K562 (cell line): Measurements from ENCODE around the gene TTC9C. TPM values are rescaled to one million over a fixed set of nuclear protein-coding genes. Genes with fewer than 3 reads are reported as not detected.
A peak's percentile ranks its signal among the peaks of the same experiment; 100 is the strongest.

Experiments
- BRF1 ChIP-seq: IDR thresholded peaks from 3 replicates; pipeline ENCODE4 v1.6.1; 2011; ENCODE audit warnings: borderline replicate concordance, mild to moderate bottlenecking; ENCODE audit not compliant: insufficient read length; ENCODE audit errors: extremely low read depth
- FOXJ3 ChIP-seq: sonication (generic); formaldehyde crosslinking; IDR thresholded peaks from 2 replicates; pipeline ENCODE4 v1.4.0; 2020; ENCODE audit warnings: mild to moderate bottlenecking, missing genetic modification reagents
- MEF2D ChIP-seq: conservative IDR thresholded peaks from 2 replicates; pipeline ENCODE4 v1.6.1; 2016; ENCODE audit warnings: low read depth, missing genetic modification characterization, missing compliant biosample characterization
- NR2C2 ChIP-seq, 2 experiments: fragments of 200-800 bp in 1 of 2; sonication (Bioruptor generic) in 1 of 2; sonication (generic) in 1 of 2; formaldehyde crosslinking in 1 of 2; IDR thresholded peaks; 2 replicates each; pipeline versions ENCODE4 v1.6.1 to v1.8.0; 2016 to 2022; ENCODE audit warnings: mild to moderate bottlenecking in 1 of 2, missing compliant biosample characterization in 1 of 2, missing genetic modification characterization in 1 of 2, missing genetic modification reagents in 1 of 2
- TEAD4 ChIP-seq, 2 experiments: sonication (generic) in 1 of 2; formaldehyde crosslinking in 1 of 2; IDR thresholded peaks; 2 replicates each; pipeline versions ENCODE4 v1.6.1 to v1.8.0; 2012 to 2022; ENCODE audit warnings: borderline replicate concordance in 1 of 2, inconsistent platforms in 1 of 2, low read length in 1 of 2, mild to moderate bottlenecking in 1 of 2, missing genetic modification reagents in 1 of 2
- ZC3H4 ChIP-seq: sonication (generic); formaldehyde crosslinking; IDR thresholded peaks from 2 replicates; pipeline ENCODE4 v1.9.0; 2021; ENCODE audit warnings: missing genetic modification reagents, borderline replicate concordance
- ZKSCAN3 ChIP-seq: fragments of 250-450 bp; sonication (Bioruptor Pico); IDR thresholded peaks from 2 replicates; pipeline ENCODE4 v1.4.0; 2020
- ZNF174 ChIP-seq: fragments of 250-450 bp; sonication (Bioruptor Pico); IDR thresholded peaks from 2 replicates; pipeline ENCODE4 v1.4.0; 2020; ENCODE audit warnings: mild to moderate bottlenecking
- ZNF253 ChIP-seq: fragments of 250-450 bp; sonication (Bioruptor Pico); conservative IDR thresholded peaks from 2 replicates; pipeline ENCODE4 v1.6.1; 2021; ENCODE audit warnings: mild to moderate bottlenecking
- polyA plus RNA-seq, 8 experiments: library from polyadenylated mRNA; depleted of rRNA in 4 of 8; stranded (reverse) in 5 of 8; unstranded in 3 of 8; fragments of >200 nt; fragmentation: Nextera tagmentation in 2 of 8; fragmentation: Illumina TruSeq in 1 of 8; extraction: Ambion mirVana in 2 of 8; extraction: Trizol in 1 of 8; gene quantifications; 2 replicates each; pipeline versions ENCODE4 v1.2.1 to v1.2.3, GENCODE V29; 2011 to 2014; ENCODE audit warnings: inconsistent platforms in 1 of 8, missing spikeins in 1 of 8
- total RNA-seq, 7 experiments: library from RNA; depleted of rRNA in 6 of 7; stranded (reverse); fragments of >200 nt in 6 of 7; fragmentation: Illumina TruSeq in 2 of 7; extraction: Trizol in 2 of 7; gene quantifications; 2 replicates each; pipeline versions ENCODE4 v1.2.1 to v1.2.3, GENCODE V29; 2011 to 2021; ENCODE audit warnings: low replicate concordance in 1 of 7
- TF ChIP-seq, protein P1 (sequence below): fragments of 150-350 bp; IDR thresholded peaks from 2 replicates; pipeline ENCODE4 v1.6.1; 2014; ENCODE audit warnings: low read depth, mild to moderate bottlenecking, low read length, borderline replicate concordance
- TF ChIP-seq, protein P2 (sequence below): fragments of 450-650 bp; IDR thresholded peaks from 2 replicates; pipeline ENCODE4 v1.7.1; 2018; ENCODE audit warnings: mild to moderate bottlenecking, low read depth; ENCODE audit not compliant: partially characterized antibody
- TF ChIP-seq, protein P3 (sequence below): sonication (generic); formaldehyde crosslinking; IDR thresholded peaks from 2 replicates; pipeline ENCODE4 v1.8.0; 2022; ENCODE audit warnings: mild to moderate bottlenecking, missing genetic modification reagents
- TF ChIP-seq, protein P4 (sequence below), 2 experiments: IDR thresholded peaks in 1 of 2; conservative IDR thresholded peaks in 1 of 2; 2 replicates each; pipeline ENCODE4 v1.6.1; 2016; ENCODE audit warnings: low read depth in 2 of 2, mild to moderate bottlenecking in 1 of 2, missing compliant biosample characterization in 1 of 2, missing genetic modification characterization in 1 of 2, moderate library complexity in 1 of 2
- TF ChIP-seq, protein P5 (sequence below), 2 experiments: fragments of 450-650 bp in 1 of 2; sonication (generic) in 1 of 2; formaldehyde crosslinking in 1 of 2; IDR thresholded peaks in 1 of 2; conservative IDR thresholded peaks in 1 of 2; 2 replicates each; pipeline versions ENCODE4 v1.6.1 to v1.8.1; 2016 to 2023; ENCODE audit warnings: mild to moderate bottlenecking in 2 of 2, moderate library complexity in 2 of 2, inconsistent platforms in 1 of 2, missing genetic modification reagents in 1 of 2

Gene TTC9C
- total and polyA plus RNA-seq, 9 of the 15 experiments (the other 6 are each of a cell fraction or from before 2014, with no cell fraction given), result 32.8 to 59.0 (median 37.1) TPM

DNA sequence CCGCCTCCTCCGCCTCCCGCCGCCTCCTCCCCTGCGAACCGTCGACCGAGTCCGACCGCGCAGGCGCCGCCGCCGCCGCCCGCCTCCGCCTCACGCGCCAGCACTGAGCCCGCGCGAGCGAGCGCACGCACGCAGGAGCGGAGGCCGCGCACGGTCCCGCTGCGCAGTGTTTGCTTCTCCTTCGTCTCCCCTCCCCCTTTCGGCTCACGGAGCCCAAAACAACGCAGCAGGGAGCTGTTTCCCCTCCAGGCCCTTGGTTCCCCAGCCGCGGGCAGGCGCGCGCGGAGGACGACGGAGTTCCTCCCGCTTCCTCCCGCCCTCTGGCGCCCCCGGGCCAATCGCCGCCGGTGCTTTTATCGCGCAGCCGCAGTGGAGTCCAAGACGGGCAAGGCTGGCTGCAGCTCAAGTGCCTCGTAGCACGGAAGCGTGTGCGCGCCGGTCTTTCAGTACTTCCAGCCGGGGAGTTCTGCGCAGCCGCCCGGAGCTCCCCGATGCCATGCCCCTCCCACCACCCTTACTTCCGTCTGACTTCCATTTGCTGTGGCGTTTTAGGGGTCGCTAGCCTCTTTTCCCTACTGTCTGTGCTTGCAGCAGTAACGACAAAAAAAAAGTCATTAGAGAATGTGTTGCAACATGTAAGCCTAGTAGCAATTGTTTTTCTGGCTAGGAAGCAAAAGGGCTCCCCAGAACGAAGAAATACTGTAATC, 968 bp upstream of the TTC9C start, which contains the start of gene HNRNPUL2 (continued):
- TF ChIP-seq, protein P1, sequence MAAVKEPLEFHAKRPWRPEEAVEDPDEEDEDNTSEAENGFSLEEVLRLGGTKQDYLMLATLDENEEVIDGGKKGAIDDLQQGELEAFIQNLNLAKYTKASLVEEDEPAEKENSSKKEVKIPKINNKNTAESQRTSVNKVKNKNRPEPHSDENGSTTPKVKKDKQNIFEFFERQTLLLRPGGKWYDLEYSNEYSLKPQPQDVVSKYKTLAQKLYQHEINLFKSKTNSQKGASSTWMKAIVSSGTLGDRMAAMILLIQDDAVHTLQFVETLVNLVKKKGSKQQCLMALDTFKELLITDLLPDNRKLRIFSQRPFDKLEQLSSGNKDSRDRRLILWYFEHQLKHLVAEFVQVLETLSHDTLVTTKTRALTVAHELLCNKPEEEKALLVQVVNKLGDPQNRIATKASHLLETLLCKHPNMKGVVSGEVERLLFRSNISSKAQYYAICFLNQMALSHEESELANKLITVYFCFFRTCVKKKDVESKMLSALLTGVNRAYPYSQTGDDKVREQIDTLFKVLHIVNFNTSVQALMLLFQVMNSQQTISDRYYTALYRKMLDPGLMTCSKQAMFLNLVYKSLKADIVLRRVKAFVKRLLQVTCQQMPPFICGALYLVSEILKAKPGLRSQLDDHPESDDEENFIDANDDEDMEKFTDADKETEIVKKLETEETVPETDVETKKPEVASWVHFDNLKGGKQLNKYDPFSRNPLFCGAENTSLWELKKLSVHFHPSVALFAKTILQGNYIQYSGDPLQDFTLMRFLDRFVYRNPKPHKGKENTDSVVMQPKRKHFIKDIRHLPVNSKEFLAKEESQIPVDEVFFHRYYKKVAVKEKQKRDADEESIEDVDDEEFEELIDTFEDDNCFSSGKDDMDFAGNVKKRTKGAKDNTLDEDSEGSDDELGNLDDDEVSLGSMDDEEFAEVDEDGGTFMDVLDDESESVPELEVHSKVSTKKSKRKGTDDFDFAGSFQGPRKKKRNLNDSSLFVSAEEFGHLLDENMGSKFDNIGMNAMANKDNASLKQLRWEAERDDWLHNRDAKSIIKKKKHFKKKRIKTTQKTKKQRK, result no peak
- no peak for TF ChIP-seq MEF2D (tag)
- TF ChIP-seq ZNF174 (CRISPR knock-in tag), result no peak
- TF ChIP-seq, protein P2, sequence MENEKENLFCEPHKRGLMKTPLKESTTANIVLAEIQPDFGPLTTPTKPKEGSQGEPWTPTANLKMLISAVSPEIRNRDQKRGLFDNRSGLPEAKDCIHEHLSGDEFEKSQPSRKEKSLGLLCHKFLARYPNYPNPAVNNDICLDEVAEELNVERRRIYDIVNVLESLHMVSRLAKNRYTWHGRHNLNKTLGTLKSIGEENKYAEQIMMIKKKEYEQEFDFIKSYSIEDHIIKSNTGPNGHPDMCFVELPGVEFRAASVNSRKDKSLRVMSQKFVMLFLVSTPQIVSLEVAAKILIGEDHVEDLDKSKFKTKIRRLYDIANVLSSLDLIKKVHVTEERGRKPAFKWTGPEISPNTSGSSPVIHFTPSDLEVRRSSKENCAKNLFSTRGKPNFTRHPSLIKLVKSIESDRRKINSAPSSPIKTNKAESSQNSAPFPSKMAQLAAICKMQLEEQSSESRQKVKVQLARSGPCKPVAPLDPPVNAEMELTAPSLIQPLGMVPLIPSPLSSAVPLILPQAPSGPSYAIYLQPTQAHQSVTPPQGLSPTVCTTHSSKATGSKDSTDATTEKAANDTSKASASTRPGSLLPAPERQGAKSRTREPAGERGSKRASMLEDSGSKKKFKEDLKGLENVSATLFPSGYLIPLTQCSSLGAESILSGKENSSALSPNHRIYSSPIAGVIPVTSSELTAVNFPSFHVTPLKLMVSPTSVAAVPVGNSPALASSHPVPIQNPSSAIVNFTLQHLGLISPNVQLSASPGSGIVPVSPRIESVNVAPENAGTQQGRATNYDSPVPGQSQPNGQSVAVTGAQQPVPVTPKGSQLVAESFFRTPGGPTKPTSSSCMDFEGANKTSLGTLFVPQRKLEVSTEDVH, result no peak
- no peak for TF ChIP-seq BRF1
- TF ChIP-seq, protein P3, sequence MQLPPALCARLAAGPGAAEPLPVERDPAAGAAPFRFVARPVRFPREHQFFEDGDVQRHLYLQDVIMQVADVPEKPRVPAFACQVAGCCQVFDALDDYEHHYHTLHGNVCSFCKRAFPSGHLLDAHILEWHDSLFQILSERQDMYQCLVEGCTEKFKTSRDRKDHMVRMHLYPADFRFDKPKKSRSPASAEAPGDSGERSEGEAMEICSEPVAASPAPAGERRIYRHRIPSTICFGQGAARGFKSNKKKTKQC (CRISPR knock-in tag), result peak; percentile 83; the same call in 1 of the 2 replicates
- TF ChIP-seq ZKSCAN3 (CRISPR knock-in tag), result no peak
- no peak for TF ChIP-seq FOXJ3 (CRISPR knock-in tag)
- TF ChIP-seq NR2C2 (CRISPR knock-in tag; IDR thresholded peaks at IDR 0.05), result no peak
- TF ChIP-seq NR2C2 (tag; IDR thresholded peaks at IDR 0.05), result no peak
- TF ChIP-seq, protein P4, sequence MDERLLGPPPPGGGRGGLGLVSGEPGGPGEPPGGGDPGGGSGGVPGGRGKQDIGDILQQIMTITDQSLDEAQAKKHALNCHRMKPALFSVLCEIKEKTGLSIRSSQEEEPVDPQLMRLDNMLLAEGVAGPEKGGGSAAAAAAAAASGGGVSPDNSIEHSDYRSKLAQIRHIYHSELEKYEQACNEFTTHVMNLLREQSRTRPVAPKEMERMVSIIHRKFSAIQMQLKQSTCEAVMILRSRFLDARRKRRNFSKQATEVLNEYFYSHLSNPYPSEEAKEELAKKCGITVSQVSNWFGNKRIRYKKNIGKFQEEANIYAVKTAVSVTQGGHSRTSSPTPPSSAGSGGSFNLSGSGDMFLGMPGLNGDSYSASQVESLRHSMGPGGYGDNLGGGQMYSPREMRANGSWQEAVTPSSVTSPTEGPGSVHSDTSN (CRISPR knock-in tag; IDR thresholded peaks at IDR 0.05; ENCODE audit: low read depth), result no peak
- TF ChIP-seq, protein P4 (tag; conservative IDR thresholded peaks at IDR 0.05; ENCODE audit: low read depth), result no peak
- TF ChIP-seq TEAD4 (IDR thresholded peaks at IDR 0.05; ENCODE audit: low read length), result no peak; the same call in 1 of the 2 replicates
- no peak for TF ChIP-seq TEAD4 (CRISPR knock-in tag; IDR thresholded peaks at IDR 0.05; ENCODE audit: borderline replicate concordance)
- TF ChIP-seq, protein P5, sequence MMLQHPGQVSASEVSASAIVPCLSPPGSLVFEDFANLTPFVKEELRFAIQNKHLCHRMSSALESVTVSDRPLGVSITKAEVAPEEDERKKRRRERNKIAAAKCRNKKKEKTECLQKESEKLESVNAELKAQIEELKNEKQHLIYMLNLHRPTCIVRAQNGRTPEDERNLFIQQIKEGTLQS (IDR thresholded peaks at IDR 0.05), result no peak
- TF ChIP-seq, protein P5 (CRISPR knock-in tag; conservative IDR thresholded peaks at IDR 0.05), result no peak; the same call in 1 of the 2 replicates
- TF ChIP-seq ZC3H4 (CRISPR knock-in tag), result no peak
- no peak for TF ChIP-seq ZNF253 (CRISPR knock-in tag)
